ENCODE measurements around the gene DOLPP1. TPM values are rescaled to one million over a fixed set of nuclear protein-coding genes. Genes with fewer than 3 reads are reported as not detected.
"Not testable (repeated sequence)": the region's sequence is repeated elsewhere in the genome, so short reads cannot be mapped to it uniquely, and the experiment has no call there.

DOLPP1 gene
- total RNA-seq, 1 donor from 2014 or later = 44.2 TPM

GRCh38 chr9:129121483-129121882 is 40.6 kb downstream of the DOLPP1 start:
- TF ChIP-seq CTCF (IDR thresholded peaks at IDR 0.05; ENCODE audit: partially characterized antibody, unreplicated experiment) = no peak
- Mint-ChIP-seq H3K9me3 (ENCODE audit: unreplicated experiment) (peaks cover 2% of the 10 kb centered on the region), H3K27ac (ENCODE audit: unreplicated experiment) (peak overlapping the region; percentile 28), H3K36me3 (ENCODE audit: unreplicated experiment) (no peaks in the 10 kb centered on the region), H3K4me3 (ENCODE audit: unreplicated experiment) (no peak overlapping the region), H3K4me1 (ENCODE audit: low read depth, unreplicated experiment) (peaks cover 11% of the 10 kb centered on the region), H3K27me3 (ENCODE audit: unreplicated experiment) (peaks cover 2% of the 10 kb centered on the region)
- no peak for DNase-seq

GRCh38 chr9:129122133-129122532 is 41.2 kb downstream of the DOLPP1 start:
- Mint-ChIP-seq H3K9me3 (ENCODE audit: unreplicated experiment) (peaks cover 6% of the 10 kb centered on the region), H3K27ac (ENCODE audit: unreplicated experiment) (no peak overlapping the region), H3K4me1 (ENCODE audit: low read depth, unreplicated experiment) (peaks cover 16% of the 10 kb centered on the region), H3K27me3 (ENCODE audit: unreplicated experiment) (peaks cover 4% of the 10 kb centered on the region), H3K4me3 (ENCODE audit: unreplicated experiment) (no peak overlapping the region), H3K36me3 (ENCODE audit: unreplicated experiment) (no peaks in the 10 kb centered on the region)
- no peak for TF ChIP-seq CTCF (IDR thresholded peaks at IDR 0.05; ENCODE audit: partially characterized antibody, unreplicated experiment)
- DNase-seq = no peak

- peaks cover 24% of the 10 kb centered on the region for H3K4me1 Mint-ChIP-seq (ENCODE audit: low read depth, unreplicated experiment)
- H3K27ac Mint-ChIP-seq (ENCODE audit: unreplicated experiment); H3K9me3 Mint-ChIP-seq (ENCODE audit: unreplicated experiment); H3K27me3 Mint-ChIP-seq (ENCODE audit: unreplicated experiment); H3K4me3 Mint-ChIP-seq (ENCODE audit: unreplicated experiment); H3K36me3 Mint-ChIP-seq (ENCODE audit: unreplicated experiment); DNase-seq: not testable (repeated sequence)
Observed at GRCh38 chr9:129122976-129123375, 42.1 kb downstream of the DOLPP1 start.

- H3K36me3 Mint-ChIP-seq (ENCODE audit: unreplicated experiment) = no peaks in the 10 kb centered on the region
- TF ChIP-seq CTCF (IDR thresholded peaks at IDR 0.05; ENCODE audit: partially characterized antibody, unreplicated experiment) = no peak
- peaks cover 4% of the 10 kb centered on the region for H3K27me3 Mint-ChIP-seq (ENCODE audit: unreplicated experiment)
- no peak for DNase-seq
- H3K9me3 Mint-ChIP-seq (ENCODE audit: unreplicated experiment) = peaks cover 8% of the 10 kb centered on the region
- H3K4me3 Mint-ChIP-seq (ENCODE audit: unreplicated experiment) = no peak overlapping the region
- peak overlapping the region; percentile 78 for H3K27ac Mint-ChIP-seq (ENCODE audit: unreplicated experiment)
- H3K4me1 Mint-ChIP-seq (ENCODE audit: low read depth, unreplicated experiment) = peaks cover 26% of the 10 kb centered on the region
Observed at GRCh38 chr9:129124506-129125069, 43.7 kb downstream of the DOLPP1 start.

- no peak for TF ChIP-seq CTCF (IDR thresholded peaks at IDR 0.05; ENCODE audit: partially characterized antibody, unreplicated experiment)
- H3K27me3 Mint-ChIP-seq (ENCODE audit: unreplicated experiment) = peaks cover 4% of the 10 kb centered on the region
- H3K4me1 Mint-ChIP-seq (ENCODE audit: low read depth, unreplicated experiment) = peaks cover 26% of the 10 kb centered on the region
- H3K9me3 Mint-ChIP-seq (ENCODE audit: unreplicated experiment) = peaks cover 8% of the 10 kb centered on the region
- peak overlapping the region; percentile 22 for H3K27ac Mint-ChIP-seq (ENCODE audit: unreplicated experiment)
- no peak overlapping the region for H3K4me3 Mint-ChIP-seq (ENCODE audit: unreplicated experiment)
- no peak for DNase-seq
- no peaks in the 10 kb centered on the region for H3K36me3 Mint-ChIP-seq (ENCODE audit: unreplicated experiment)
Observed at GRCh38 chr9:129125478-129125877, 44.6 kb downstream of the DOLPP1 start.

Measured in glutamatergic neuron (in vitro differentiated cells).